HL-60 (cell line): ENCODE data around the gene POC1A.
"Not testable (repeated sequence)": the region's sequence is repeated elsewhere in the genome, so short reads cannot be mapped to it uniquely, and the experiment has no call there.

Experiments used
- DNase-seq, 2 experiments: peaks; one replicate each; pipeline ENCODE4 v3.0.0-alpha.2; 2010 to 2020; ENCODE audit warnings: low read depth in 1 of 2, low spot score in 1 of 2
- H3K27ac ChIP-seq: fragments of 250-450 bp; sonication (Bioruptor Pico); replicated peaks from 2 replicates; pipeline ENCODE4 v1.5.1; 2020; ENCODE audit warnings: mild to moderate bottlenecking, moderate library complexity
- H3K27me3 ChIP-seq: fragments of 250-450 bp; sonication (Bioruptor Pico); 2 replicates; pipeline ENCODE4 v1.5.1; 2021; ENCODE audit warnings: mild to moderate bottlenecking, moderate library complexity; ENCODE audit not compliant: insufficient read depth, poor library complexity, severe bottlenecking
- H3K4me3 ChIP-seq: replicated peaks from 2 replicates; pipeline ENCODE4 v1.5.1; 2011; ENCODE audit warnings: mild to moderate bottlenecking, control low read depth, low read length; ENCODE audit not compliant: insufficient read depth
- CTCF ChIP-seq: IDR thresholded peaks from one replicate; pipeline ENCODE4 v1.5.1; 2011; ENCODE audit warnings: low read length, control low read depth, inconsistent platforms; ENCODE audit not compliant: insufficient read depth
- GABPA ChIP-seq: IDR thresholded peaks from 2 replicates; pipeline ENCODE4 v1.6.1; 2012; ENCODE audit warnings: low read depth
- POLR2AphosphoS5 ChIP-seq: IDR thresholded peaks from 2 replicates; pipeline ENCODE4 v1.6.1; 2012; ENCODE audit warnings: low read depth
- REST ChIP-seq: IDR thresholded peaks from 2 replicates; pipeline ENCODE4 v1.6.1; 2012; ENCODE audit warnings: low read depth; ENCODE audit not compliant: insufficient replicate concordance
- SPI1 ChIP-seq: IDR thresholded peaks from 2 replicates; pipeline ENCODE4 v1.6.1; 2012; ENCODE audit warnings: low read depth, mild to moderate bottlenecking, borderline replicate concordance

The POC1A gene

GRCh38 chr3:52182691-52183090, 28.5 kb upstream of the POC1A start:
- no peak for TF ChIP-seq GABPA
- no peak for TF ChIP-seq CTCF
- no peak for TF ChIP-seq REST
- TF ChIP-seq SPI1, result no peak
- no peak for TF ChIP-seq POLR2AphosphoS5
- DNase-seq, result no peak
- no peaks in the 10 kb centered on the region for H3K27me3 ChIP-seq
- no peak overlapping the region for H3K27ac ChIP-seq
- H3K4me3 ChIP-seq, result no peak overlapping the region

GRCh38 chr3:52182196-52182595, 28.0 kb upstream of the POC1A start:
- Histone ChIP-seq H3K27ac (no peak overlapping the region), H3K27me3 (no peaks in the 10 kb centered on the region), H3K4me3 (no peak overlapping the region)
- DNase-seq, result no peak
- TF ChIP-seq GABPA, result no peak
- TF ChIP-seq SPI1, result no peak
- TF ChIP-seq REST, result no peak
- no peak for TF ChIP-seq CTCF
- no peak for TF ChIP-seq POLR2AphosphoS5

GRCh38 chr3:52181543-52181942, 27.3 kb upstream of the POC1A start:
- Histone ChIP-seq H3K27ac (no peak overlapping the region), H3K4me3 (no peak overlapping the region), H3K27me3 (no peaks in the 10 kb centered on the region)
- DNase-seq, result no peak
- no peak for TF ChIP-seq GABPA

GRCh38 chr3:52178537-52178936, 24.3 kb upstream of the POC1A start:
- Histone ChIP-seq H3K4me3 (no peak overlapping the region), H3K27ac (no peak overlapping the region), H3K27me3 (no peaks in the 10 kb centered on the region)
- no peak for DNase-seq
- TF ChIP-seq REST, result no peak
- no peak for TF ChIP-seq CTCF
- TF ChIP-seq GABPA, result no peak
- TF ChIP-seq POLR2AphosphoS5, result no peak
- no peak for TF ChIP-seq SPI1

- H3K4me3 ChIP-seq, H3K27ac ChIP-seq, H3K27me3 ChIP-seq, DNase-seq: not testable (repeated sequence)
These were observed 23.9 kb upstream of the POC1A start for GRCh38 chr3:52178126-52178525.
